Measurements from ENCODE around the gene MTHFS. TPM values are rescaled to one million over a fixed set of nuclear protein-coding genes. Genes with fewer than 3 reads are reported as not detected.

The MTHFS gene
- total RNA-seq, 1 donor: 19.1 TPM

- no peak overlapping the region for H3K4me3 ChIP-seq (ENCODE audit: low read length)
- no peaks in the 10 kb centered on the region for H3K4me1 ChIP-seq (ENCODE audit: insufficient read depth, low read length)
- H3K27me3 ChIP-seq (ENCODE audit: insufficient read depth, low read length): no peaks in the 10 kb centered on the region
- no peaks in the 10 kb centered on the region for H3K9me3 ChIP-seq (ENCODE audit: low read depth, low read length)
Measured at GRCh38 chr15:79826800-79827199, 70.0 kb downstream of the MTHFS start.

- Histone ChIP-seq H3K9me3 (ENCODE audit: low read depth, low read length) (no peaks in the 10 kb centered on the region), H3K27me3 (ENCODE audit: insufficient read depth, low read length) (no peaks in the 10 kb centered on the region), H3K4me3 (ENCODE audit: low read length) (no peak overlapping the region), H3K4me1 (ENCODE audit: insufficient read depth, low read length) (no peaks in the 10 kb centered on the region)
Measured at GRCh38 chr15:79824136-79824701, 72.6 kb downstream of the MTHFS start.

- Histone ChIP-seq H3K27me3 (ENCODE audit: insufficient read depth, low read length) (no peaks in the 10 kb centered on the region), H3K4me1 (ENCODE audit: insufficient read depth, low read length) (no peaks in the 10 kb centered on the region), H3K4me3 (ENCODE audit: low read length) (no peak overlapping the region), H3K9me3 (ENCODE audit: low read depth, low read length) (no peaks in the 10 kb centered on the region)
Measured at GRCh38 chr15:79820820-79821219, 76.0 kb downstream of the MTHFS start.

- no peaks in the 10 kb centered on the region for H3K27me3 ChIP-seq (ENCODE audit: insufficient read depth, low read length)
Measured at GRCh38 chr15:79820176-79820575, 76.6 kb downstream of the MTHFS start.

DNA sequence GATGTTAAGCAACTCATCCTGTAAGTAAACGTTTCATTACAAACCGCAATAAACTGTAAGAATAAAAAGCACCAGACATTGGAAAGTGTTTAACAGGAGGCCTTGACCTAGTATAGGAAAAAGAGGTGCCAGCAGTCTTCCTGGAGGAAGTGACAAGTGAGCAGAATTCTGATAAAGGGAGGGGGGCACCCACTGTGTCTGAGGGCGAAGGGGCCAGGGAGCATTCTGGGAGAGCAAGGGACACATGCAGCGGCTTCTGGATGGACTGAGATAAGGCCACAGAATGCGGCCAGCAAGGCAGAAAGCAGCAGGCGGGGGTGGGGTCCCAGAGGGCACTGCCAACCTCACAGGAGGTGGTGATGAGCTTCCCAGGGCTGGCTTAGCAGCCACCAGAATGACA is 80.2 kb downstream of the MTHFS start:
- H3K9me3 ChIP-seq (ENCODE audit: low read depth, low read length): no peaks in the 10 kb centered on the region
- H3K27me3 ChIP-seq (ENCODE audit: insufficient read depth, low read length): no peaks in the 10 kb centered on the region
- H3K4me3 ChIP-seq (ENCODE audit: low read length): no peak overlapping the region
- no peaks in the 10 kb centered on the region for H3K4me1 ChIP-seq (ENCODE audit: insufficient read depth, low read length)

More at GRCh38 chr15:79820176-79820575, 76.6 kb downstream of the MTHFS start:
- Histone ChIP-seq H3K9me3 (ENCODE audit: low read depth, low read length) (no peaks in the 10 kb centered on the region), H3K4me1 (ENCODE audit: insufficient read depth, low read length) (no peaks in the 10 kb centered on the region), H3K4me3 (ENCODE audit: low read length) (no peak overlapping the region)

DNA sequence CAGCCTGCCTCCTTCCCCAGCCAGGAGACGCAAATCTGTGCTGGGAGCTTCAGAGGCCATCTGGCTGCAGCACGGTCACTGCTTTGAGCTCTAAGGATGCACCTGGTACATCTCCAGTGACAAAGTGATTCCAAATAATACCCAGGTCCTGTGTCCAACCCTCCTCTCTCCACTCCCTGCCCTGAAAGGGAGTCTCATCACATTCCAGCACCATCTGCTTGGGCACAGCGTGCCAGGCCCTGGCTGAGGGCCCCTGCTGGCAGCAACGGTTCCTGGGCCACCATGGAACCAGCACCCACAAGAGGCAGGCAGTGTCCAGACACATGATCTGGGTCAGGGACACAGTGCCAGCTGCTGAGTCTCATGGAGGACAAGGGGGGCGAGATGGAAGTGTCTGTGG is 81.3 kb downstream of the MTHFS start:
- no peak overlapping the region for H3K4me3 ChIP-seq (ENCODE audit: low read length)
- H3K27me3 ChIP-seq (ENCODE audit: insufficient read depth, low read length): no peaks in the 10 kb centered on the region
- H3K9me3 ChIP-seq (ENCODE audit: low read depth, low read length): no peaks in the 10 kb centered on the region
- H3K4me1 ChIP-seq (ENCODE audit: insufficient read depth, low read length): no peaks in the 10 kb centered on the region

GRCh38 chr15:79812541-79812940 is 84.3 kb downstream of the MTHFS start:
- H3K4me3 ChIP-seq (ENCODE audit: low read length): no peak overlapping the region
- no peaks in the 10 kb centered on the region for H3K27me3 ChIP-seq (ENCODE audit: insufficient read depth, low read length)
- H3K9me3 ChIP-seq (ENCODE audit: low read depth, low read length): no peaks in the 10 kb centered on the region
- H3K4me1 ChIP-seq (ENCODE audit: insufficient read depth, low read length): no peaks in the 10 kb centered on the region

DNA sequence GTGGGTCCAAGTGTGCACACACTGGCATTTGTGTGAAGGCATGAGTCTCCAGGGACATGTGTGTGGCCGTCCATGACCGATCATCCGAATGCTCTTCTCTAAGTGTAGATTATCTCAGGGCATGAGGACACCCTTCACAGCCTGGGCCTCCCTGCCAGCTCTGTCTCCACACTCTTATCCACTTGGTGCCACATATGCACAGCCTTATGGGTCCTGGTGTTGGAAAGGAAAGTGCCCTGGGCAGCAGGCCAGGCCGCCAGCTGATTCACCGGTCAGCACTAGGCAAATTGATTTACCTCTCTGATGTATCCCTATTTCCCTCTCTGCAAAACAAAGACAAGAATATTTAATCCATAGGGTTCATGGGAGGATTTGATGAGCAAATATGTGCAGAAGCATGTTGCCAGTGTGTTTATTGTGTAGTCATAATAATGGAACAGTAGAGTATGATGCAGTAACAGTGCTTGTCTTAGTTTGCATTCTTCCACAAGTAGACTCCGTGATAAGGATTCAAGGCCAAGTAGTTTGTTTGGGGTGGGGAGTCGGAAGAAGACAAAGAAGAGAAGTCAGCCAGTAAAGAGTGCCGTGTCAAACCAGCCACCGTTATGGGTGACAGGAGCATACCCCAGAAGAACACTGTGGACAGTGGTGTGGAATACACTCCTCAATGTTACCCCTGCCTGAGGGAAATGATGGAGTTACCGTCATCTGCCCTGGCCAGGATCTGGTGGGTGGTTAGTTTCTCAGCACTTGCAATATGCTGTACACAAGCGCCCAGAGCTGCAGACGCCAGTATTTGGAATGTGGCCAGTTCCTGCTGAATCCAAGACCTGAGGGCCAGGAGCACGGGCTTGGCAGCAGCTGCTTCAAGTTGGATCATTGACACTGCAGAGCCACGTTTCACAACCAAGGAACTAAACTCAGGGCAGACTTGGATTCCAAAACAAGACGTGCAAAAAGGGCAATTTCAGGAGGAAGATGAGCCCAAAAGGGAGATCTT is 85.1 kb downstream of the MTHFS start:
- Histone ChIP-seq H3K9me3 (ENCODE audit: low read depth, low read length) (no peaks in the 10 kb centered on the region), H3K4me1 (ENCODE audit: insufficient read depth, low read length) (no peaks in the 10 kb centered on the region), H3K4me3 (ENCODE audit: low read length) (no peak overlapping the region), H3K27me3 (ENCODE audit: insufficient read depth, low read length) (no peaks in the 10 kb centered on the region)

DNA sequence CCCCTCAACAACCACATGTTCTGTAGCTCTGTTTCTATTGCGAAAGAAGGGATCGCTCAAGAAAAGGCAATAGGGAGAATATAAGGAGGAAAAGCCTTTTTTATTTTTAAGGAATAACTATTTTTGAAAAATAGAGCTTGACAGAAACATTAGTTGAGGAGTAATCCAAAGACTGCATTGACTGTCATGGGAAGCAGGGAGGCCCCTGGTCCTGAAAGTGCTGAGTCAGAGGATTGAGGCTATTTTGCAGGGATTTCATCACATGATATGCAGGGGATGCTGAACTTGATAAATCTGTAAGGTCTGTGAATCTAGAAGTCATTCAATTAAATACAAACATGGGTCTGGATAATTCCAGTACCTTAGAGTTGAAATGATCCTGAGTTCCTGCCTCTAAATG is 92.0 kb downstream of the MTHFS start:
- Histone ChIP-seq H3K27me3 (ENCODE audit: insufficient read depth, low read length) (no peaks in the 10 kb centered on the region), H3K4me3 (ENCODE audit: low read length) (no peak overlapping the region), H3K4me1 (ENCODE audit: insufficient read depth, low read length) (no peaks in the 10 kb centered on the region), H3K9me3 (ENCODE audit: low read depth, low read length) (no peaks in the 10 kb centered on the region)

DNA sequence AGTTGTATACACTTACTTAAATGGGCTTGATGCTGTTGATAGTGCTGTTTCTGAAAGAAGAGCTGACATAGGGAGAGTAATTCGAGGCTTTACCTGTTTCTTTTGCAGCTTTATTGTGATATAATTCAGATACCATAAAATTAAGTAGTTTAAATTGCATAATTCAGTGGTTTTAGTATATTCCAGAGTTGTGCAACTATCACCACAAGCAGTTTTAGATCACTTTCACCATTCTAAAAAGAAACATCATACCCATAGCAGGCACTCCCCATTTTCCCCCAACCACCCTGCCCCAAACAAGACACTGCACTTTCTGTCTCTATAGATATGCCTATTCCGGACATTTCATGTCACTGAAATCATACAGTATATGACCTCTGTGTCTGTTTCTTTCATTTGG is 98.5 kb downstream of the MTHFS start:
- no peaks in the 10 kb centered on the region for H3K9me3 ChIP-seq (ENCODE audit: low read depth, low read length)
- H3K27me3 ChIP-seq (ENCODE audit: insufficient read depth, low read length): no peaks in the 10 kb centered on the region
- H3K4me1 ChIP-seq (ENCODE audit: insufficient read depth, low read length): peaks cover 18% of the 10 kb centered on the region
- H3K4me3 ChIP-seq (ENCODE audit: low read length): no peak overlapping the region

Other genes with a start within 250 kb of the MTHFS start
- gene BCL2A1, start 74.2 kb upstream of the MTHFS start, total RNA-seq: 511 TPM
- gene ZFAND6, start 162.7 kb upstream of the MTHFS start, total RNA-seq: 177 TPM